GM18505 (cell line): ENCODE results near the gene ANO8.
"Not testable (repeated sequence)": the region's sequence is repeated elsewhere in the genome, so short reads cannot be mapped to it uniquely, and the experiment has no call there.

Source experiments
- ATAC-seq: cut with Tn5 transposase; IDR thresholded peaks from one replicate; pipeline ENCODE4 v1.9.1; 2021; ENCODE audit not compliant: unreplicated experiment
- POLR2A ChIP-seq: IDR thresholded peaks from 4 replicates; pipeline ENCODE4 v1.6.1; 2011; ENCODE audit warnings: borderline replicate concordance; ENCODE audit not compliant: insufficient read depth, insufficient read length; ENCODE audit errors: extremely low read depth

Gene ANO8

GRCh38 chr19:17289489-17289888, 45.2 kb downstream of the ANO8 start:
- no peak for ATAC-seq
- TF ChIP-seq POLR2A: no peak

DNA sequence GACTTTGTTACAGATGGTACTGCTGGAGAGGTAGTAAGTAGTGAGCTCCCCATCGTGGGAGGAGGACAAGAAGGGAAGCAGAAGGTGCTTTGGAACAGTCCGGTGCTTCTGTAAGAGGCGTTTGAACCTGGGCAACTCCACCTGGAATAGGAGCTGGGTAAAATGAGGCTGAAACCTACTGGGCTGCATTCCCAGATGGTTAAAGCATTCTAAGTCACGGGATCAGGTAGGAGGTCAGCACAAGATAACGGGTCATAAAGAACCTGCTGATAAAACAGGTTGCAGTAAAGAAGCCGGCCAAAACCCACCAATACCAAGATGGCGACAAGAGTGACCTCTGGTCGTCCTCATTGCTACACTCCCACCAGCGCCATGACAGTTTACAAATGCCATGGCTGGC, 47.9 kb downstream of the ANO8 start:
- TF ChIP-seq POLR2A: no peak
- no peak for ATAC-seq

DNA sequence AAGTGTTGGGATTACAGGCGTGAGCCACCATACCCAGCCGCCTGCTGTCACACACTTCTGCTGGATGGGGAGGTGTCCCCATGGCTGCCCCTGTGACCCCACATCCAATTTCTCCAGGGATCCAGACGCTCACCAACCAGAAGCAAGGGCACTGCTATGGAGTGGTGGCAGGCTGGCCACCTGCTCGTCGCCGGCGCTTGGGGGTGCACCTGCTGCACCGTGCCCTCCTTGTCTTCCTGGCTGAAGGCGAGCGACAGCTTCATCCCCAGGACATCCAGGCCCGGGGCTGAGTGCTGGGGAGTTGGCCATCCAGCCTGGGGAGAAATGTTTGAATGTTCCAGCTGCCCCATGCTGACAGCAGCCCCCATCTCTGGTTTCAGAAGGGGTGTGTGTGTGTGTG, 48.4 kb downstream of the ANO8 start:
- TF ChIP-seq POLR2A: no peak
- no peak for ATAC-seq

GRCh38 chr19:17285415-17286135, 49.1 kb downstream of the ANO8 start:
- ATAC-seq: no peak
- no peak for TF ChIP-seq POLR2A

DNA sequence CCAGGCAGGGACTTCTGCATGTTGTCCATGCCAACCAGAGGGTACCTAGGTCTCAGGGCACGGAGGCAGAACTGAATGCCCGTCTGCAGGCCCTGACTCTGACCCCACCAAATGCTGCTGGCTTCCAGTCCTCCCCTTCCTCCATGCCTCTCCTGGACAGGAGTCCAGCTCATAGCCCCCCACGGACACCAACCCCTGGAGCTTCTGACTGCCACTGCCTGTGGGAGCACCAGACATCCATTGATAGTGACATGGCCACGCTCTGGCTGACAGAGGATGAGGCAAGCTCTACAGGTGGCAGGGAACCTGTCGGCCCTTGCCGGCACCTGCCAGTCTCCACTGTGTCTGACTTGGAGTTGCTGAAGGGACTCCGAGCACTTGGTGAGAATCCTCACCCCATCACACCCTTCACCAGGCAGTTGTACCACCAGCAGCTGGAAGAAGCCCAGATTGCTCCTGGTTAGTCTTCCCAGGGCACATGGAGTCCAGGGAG, 51.1 kb downstream of the ANO8 start:
- no peak for ATAC-seq
- no peak for TF ChIP-seq POLR2A

DNA sequence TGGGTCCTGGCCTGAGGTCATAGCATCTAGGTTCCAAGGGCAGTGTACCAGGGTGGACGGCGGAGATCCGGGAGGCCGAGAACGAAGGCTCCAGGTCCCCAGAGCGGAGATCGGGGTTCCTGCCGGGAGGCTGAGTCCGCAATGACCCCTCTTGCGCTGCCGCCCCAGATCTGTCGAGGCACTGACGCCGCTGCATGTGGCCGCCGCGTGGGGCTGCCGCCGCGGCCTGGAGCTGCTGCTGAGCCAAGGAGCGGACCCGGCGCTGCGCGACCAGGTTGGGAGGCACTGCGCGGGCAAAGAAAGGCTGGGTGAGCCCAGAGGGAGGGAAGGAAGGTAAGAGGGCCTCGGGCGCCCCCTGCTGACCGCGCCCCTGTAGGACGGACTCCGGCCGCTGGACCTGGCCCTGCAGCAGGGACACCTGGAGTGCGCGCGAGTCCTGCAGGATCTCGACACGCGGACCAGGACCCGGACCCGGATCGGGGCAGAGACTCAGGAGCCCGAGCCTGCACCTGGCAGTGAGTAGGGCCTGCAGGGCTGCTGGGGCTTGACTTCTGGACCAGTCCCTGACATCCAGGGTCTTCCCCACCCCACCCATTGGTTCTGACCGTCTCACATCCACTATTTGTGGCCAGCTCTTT, 52.0 kb downstream of the ANO8 start:
- TF ChIP-seq POLR2A: peak; percentile 34
- ATAC-seq: no peak

GRCh38 chr19:17281391-17282304, 53.0 kb downstream of the ANO8 start, which contains the start of gene ANKLE1:
TSS of gene ANKLE1 (plus strand) at chr19:17281901. CDS start at chr19:17281921, 20 bp downstream.
- ATAC-seq: no peak
- peak; percentile 57 for TF ChIP-seq POLR2A

GRCh38 chr19:17279436-17279835, 55.2 kb downstream of the ANO8 start:
- TF ChIP-seq POLR2A: no peak
- no peak for ATAC-seq

- TF ChIP-seq POLR2A: no peak
- no peak for ATAC-seq
These were observed 59.0 kb downstream of the ANO8 start for GRCh38 chr19:17275441-17276175.

GRCh38 chr19:17274892-17275291, 59.8 kb downstream of the ANO8 start:
- not testable (repeated sequence) for ATAC-seq
